Liver (tissue), 9 donors: ENCODE measurements around the gene MCCC1. TPM values are rescaled to one million over a fixed set of nuclear protein-coding genes. Genes with fewer than 3 reads are reported as not detected.

ENCODE experiments used
- DNase-seq: peaks from one replicate; pipeline ENCODE4 v3.0.0-alpha.2; 2017; ENCODE audit warnings: low spot score
- H3K27ac ChIP-seq, 2 donors: one replicate each; pipeline ENCODE4 v1.7.0; 2013; ENCODE audit warnings: inconsistent platforms in 2 of 2, low read length in 2 of 2, control low read depth in 1 of 2, low read depth in 1 of 2, mild to moderate bottlenecking in 1 of 2
- H3K27me3 ChIP-seq, 4 donors: one replicate each; pipeline versions ENCODE4 v1.6.1 to v1.7.0; 2013; ENCODE audit warnings: low read length in 3 of 4, inconsistent platforms in 1 of 4, mild to moderate bottlenecking in 1 of 4, moderate library complexity in 1 of 4; ENCODE audit not compliant: control insufficient read depth in 4 of 4, insufficient read depth in 4 of 4
- H3K36me3 ChIP-seq, 4 donors: one replicate each; pipeline versions ENCODE4 v1.6.1 to v1.7.0; 2013; ENCODE audit warnings: low read length in 3 of 4, mild to moderate bottlenecking in 3 of 4, low read depth in 1 of 4, moderate library complexity in 1 of 4; ENCODE audit not compliant: control insufficient read depth in 4 of 4, insufficient read depth in 3 of 4
- H3K4me1 ChIP-seq, 4 donors: one replicate each; pipeline versions ENCODE4 v1.6.1 to v1.7.0; 2013; ENCODE audit warnings: low read length in 3 of 4, mild to moderate bottlenecking in 3 of 4, moderate library complexity in 1 of 4; ENCODE audit not compliant: control insufficient read depth in 4 of 4, insufficient read depth in 4 of 4
- H3K4me3 ChIP-seq, 3 donors: one replicate each; pipeline versions ENCODE4 v1.6.1 to v1.7.0; 2013; ENCODE audit warnings: low read length in 3 of 3, control low read depth in 1 of 3, low read depth in 1 of 3, mild to moderate bottlenecking in 1 of 3
- H3K9ac ChIP-seq, 2 donors: one replicate each; pipeline ENCODE4 v1.7.0; 2013; ENCODE audit warnings: low read length in 2 of 2, mild to moderate bottlenecking in 2 of 2, moderate library complexity in 2 of 2, control low read depth in 1 of 2, low read depth in 1 of 2
- H3K9me3 ChIP-seq, 4 donors: one replicate each; pipeline versions ENCODE4 v1.6.1 to v1.7.0; 2013; ENCODE audit warnings: low read length in 3 of 4; ENCODE audit not compliant: control insufficient read depth in 4 of 4
- FOXA1 ChIP-seq: IDR thresholded peaks from 2 replicates; pipeline ENCODE4 v1.6.1; 2016; ENCODE audit warnings: antibody characterized with exemption
- GABPA ChIP-seq, 2 donors: IDR thresholded peaks in 1 of 2; conservative IDR thresholded peaks in 1 of 2; 2 replicates each; pipeline ENCODE4 v1.6.1; 2016; ENCODE audit warnings: antibody characterized with exemption in 2 of 2, mild to moderate bottlenecking in 1 of 2, moderate library complexity in 1 of 2
- HNF4A ChIP-seq, 2 donors: conservative IDR thresholded peaks; 2 replicates each; pipeline ENCODE4 v1.6.1; 2016; ENCODE audit warnings: antibody characterized with exemption in 2 of 2, mild to moderate bottlenecking in 2 of 2
- HNF4G ChIP-seq: IDR thresholded peaks from 2 replicates; pipeline ENCODE4 v1.6.1; 2016; ENCODE audit warnings: antibody characterized with exemption
- JUND ChIP-seq, 2 donors: IDR thresholded peaks; 2 replicates each; pipeline ENCODE4 v1.6.1; 2016; ENCODE audit warnings: antibody characterized with exemption in 2 of 2
- NR2F2 ChIP-seq: IDR thresholded peaks from 2 replicates; pipeline ENCODE4 v1.6.1; 2016; ENCODE audit warnings: antibody characterized with exemption
- RAD21 ChIP-seq, 2 donors: IDR thresholded peaks; 2 replicates each; pipeline ENCODE4 v1.6.1; 2016; ENCODE audit warnings: antibody characterized with exemption in 2 of 2, mild to moderate bottlenecking in 2 of 2
- RXRA ChIP-seq, 2 donors: IDR thresholded peaks; 2 replicates each; pipeline ENCODE4 v1.6.1; 2017 to 2018; ENCODE audit warnings: antibody characterized with exemption in 2 of 2, mild to moderate bottlenecking in 1 of 2
- SP1 ChIP-seq: IDR thresholded peaks from 2 replicates; pipeline ENCODE4 v1.6.1; 2018; ENCODE audit warnings: antibody characterized with exemption, mild to moderate bottlenecking
- YY1 ChIP-seq: IDR thresholded peaks from 2 replicates; pipeline ENCODE4 v1.6.1; 2016; ENCODE audit warnings: antibody characterized with exemption, mild to moderate bottlenecking
- WGBS: extraction: QIAGEN DNeasy Blood & Tissue Kit; methylation state at CpG from one replicate; pipeline ENCODE4 v1.1.7; 2013; 5-methylcytosine and 5-hydroxymethylcytosine counted together
- polyA plus RNA-seq, 2 donors: library from polyadenylated mRNA; stranded (reverse) in 1 of 2; unstranded in 1 of 2; fragments of 200-250 nt in 1 of 2; fragments of >200 nt in 1 of 2; fragmentation: Nextera tagmentation in 1 of 2; extraction: Ambion mirVana in 1 of 2; gene quantifications; one replicate each; pipeline versions ENCODE4 v1.2.1 to v1.2.3, GENCODE V29; 2013 to 2015
- total RNA-seq, 2 donors: library from RNA; depleted of rRNA; stranded (reverse); fragments of >200 nt; gene quantifications; one replicate each; pipeline ENCODE4 v1.2.3, GENCODE V29; 2014
- TF ChIP-seq, protein P1 (sequence below): IDR thresholded peaks from 2 replicates; pipeline ENCODE4 v1.6.1; 2016; ENCODE audit warnings: antibody characterized with exemption, mild to moderate bottlenecking
- TF ChIP-seq, protein P2 (sequence below): fragments of 150-350 bp; IDR thresholded peaks from 2 replicates; pipeline ENCODE4 v1.5.1; 2017; ENCODE audit warnings: improper control_type of control experiment, low read depth, low read length; ENCODE audit not compliant: missing input control
- TF ChIP-seq, protein P3 (sequence below): IDR thresholded peaks from 2 replicates; pipeline ENCODE4 v1.6.1; 2016; ENCODE audit warnings: antibody characterized with exemption
- TF ChIP-seq, protein P4 (sequence below): IDR thresholded peaks from 2 replicates; pipeline ENCODE4 v1.6.1; 2016; ENCODE audit warnings: antibody characterized with exemption
- donor health status: healthy.
- donor health status: healthy.
- donor health status: healthy.
- donor health status: healthy.
- donor health status: healthy.

The MCCC1 gene
- total and polyA plus RNA-seq, 4 donors = 23.4 to 40.0 (median 34.5) TPM

DNA sequence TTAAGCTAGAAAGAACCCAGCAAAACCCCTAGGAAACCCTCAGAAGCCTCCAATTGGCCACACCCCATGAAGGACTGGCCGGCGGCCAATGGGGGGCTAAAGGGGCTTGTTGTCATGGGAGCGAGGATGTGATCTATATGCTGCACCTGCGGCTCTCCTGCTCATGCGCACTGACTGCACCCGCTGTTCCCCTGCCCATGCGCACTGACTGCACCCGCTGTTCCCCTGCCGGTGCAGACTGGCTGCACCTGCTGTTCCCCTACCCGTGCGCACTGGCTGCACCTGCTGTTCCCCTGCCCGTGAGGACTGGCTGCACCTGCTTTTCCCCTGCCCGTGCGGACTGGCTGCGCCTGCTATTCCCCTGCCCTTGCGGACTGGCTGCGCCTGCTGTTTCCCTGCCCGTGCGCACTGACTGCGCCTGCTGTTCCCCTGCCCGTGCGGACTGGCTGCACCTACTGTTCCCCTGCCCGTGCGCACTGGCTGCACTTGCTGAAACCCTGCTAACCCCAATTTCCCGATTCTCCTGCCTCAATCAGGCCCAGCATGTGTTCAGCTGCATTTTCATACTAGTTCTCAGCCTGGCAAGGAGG, 16.8 kb upstream of the MCCC1 start:
- Histone ChIP-seq H3K27ac (no peak overlapping the region), H3K9ac (no peak overlapping the region), H3K4me1 (peaks cover 0 to 8% (median 7%) of the 10 kb centered on the region in 4 donors), H3K27me3 (no peaks in the 10 kb centered on the region), H3K4me3 (peak overlapping the region in 2 of 3 donors; percentile 23 to 42), H3K9me3 (no peaks in the 10 kb centered on the region), H3K36me3 (no peaks in the 10 kb centered on the region)
- DNase-seq = peak; percentile 47
- no peak for TF ChIP-seq RAD21 (IDR thresholded peaks at IDR 0.05)
- TF ChIP-seq, protein P1, sequence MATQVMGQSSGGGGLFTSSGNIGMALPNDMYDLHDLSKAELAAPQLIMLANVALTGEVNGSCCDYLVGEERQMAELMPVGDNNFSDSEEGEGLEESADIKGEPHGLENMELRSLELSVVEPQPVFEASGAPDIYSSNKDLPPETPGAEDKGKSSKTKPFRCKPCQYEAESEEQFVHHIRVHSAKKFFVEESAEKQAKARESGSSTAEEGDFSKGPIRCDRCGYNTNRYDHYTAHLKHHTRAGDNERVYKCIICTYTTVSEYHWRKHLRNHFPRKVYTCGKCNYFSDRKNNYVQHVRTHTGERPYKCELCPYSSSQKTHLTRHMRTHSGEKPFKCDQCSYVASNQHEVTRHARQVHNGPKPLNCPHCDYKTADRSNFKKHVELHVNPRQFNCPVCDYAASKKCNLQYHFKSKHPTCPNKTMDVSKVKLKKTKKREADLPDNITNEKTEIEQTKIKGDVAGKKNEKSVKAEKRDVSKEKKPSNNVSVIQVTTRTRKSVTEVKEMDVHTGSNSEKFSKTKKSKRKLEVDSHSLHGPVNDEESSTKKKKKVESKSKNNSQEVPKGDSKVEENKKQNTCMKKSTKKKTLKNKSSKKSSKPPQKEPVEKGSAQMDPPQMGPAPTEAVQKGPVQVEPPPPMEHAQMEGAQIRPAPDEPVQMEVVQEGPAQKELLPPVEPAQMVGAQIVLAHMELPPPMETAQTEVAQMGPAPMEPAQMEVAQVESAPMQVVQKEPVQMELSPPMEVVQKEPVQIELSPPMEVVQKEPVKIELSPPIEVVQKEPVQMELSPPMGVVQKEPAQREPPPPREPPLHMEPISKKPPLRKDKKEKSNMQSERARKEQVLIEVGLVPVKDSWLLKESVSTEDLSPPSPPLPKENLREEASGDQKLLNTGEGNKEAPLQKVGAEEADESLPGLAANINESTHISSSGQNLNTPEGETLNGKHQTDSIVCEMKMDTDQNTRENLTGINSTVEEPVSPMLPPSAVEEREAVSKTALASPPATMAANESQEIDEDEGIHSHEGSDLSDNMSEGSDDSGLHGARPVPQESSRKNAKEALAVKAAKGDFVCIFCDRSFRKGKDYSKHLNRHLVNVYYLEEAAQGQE = no peak
- TF ChIP-seq SP1 = no peak
- no peak for TF ChIP-seq FOXA1
- no peak for TF ChIP-seq HNF4G
- no peak for TF ChIP-seq NR2F2
- TF ChIP-seq YY1 = no peak
- no peak for TF ChIP-seq HNF4A (conservative IDR thresholded peaks at IDR 0.05)
- TF ChIP-seq, protein P2, sequence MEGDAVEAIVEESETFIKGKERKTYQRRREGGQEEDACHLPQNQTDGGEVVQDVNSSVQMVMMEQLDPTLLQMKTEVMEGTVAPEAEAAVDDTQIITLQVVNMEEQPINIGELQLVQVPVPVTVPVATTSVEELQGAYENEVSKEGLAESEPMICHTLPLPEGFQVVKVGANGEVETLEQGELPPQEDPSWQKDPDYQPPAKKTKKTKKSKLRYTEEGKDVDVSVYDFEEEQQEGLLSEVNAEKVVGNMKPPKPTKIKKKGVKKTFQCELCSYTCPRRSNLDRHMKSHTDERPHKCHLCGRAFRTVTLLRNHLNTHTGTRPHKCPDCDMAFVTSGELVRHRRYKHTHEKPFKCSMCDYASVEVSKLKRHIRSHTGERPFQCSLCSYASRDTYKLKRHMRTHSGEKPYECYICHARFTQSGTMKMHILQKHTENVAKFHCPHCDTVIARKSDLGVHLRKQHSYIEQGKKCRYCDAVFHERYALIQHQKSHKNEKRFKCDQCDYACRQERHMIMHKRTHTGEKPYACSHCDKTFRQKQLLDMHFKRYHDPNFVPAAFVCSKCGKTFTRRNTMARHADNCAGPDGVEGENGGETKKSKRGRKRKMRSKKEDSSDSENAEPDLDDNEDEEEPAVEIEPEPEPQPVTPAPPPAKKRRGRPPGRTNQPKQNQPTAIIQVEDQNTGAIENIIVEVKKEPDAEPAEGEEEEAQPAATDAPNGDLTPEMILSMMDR = no peak
- TF ChIP-seq, protein P3, sequence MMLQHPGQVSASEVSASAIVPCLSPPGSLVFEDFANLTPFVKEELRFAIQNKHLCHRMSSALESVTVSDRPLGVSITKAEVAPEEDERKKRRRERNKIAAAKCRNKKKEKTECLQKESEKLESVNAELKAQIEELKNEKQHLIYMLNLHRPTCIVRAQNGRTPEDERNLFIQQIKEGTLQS = no peak
- no peak for TF ChIP-seq GABPA (IDR thresholded peaks at IDR 0.05 in 1 of 2, conservative IDR thresholded peaks at IDR 0.05 in 1 of 2)
- TF ChIP-seq RXRA (IDR thresholded peaks at IDR 0.05) = no peak
- TF ChIP-seq JUND (IDR thresholded peaks at IDR 0.05) = no peak
- TF ChIP-seq, protein P4, sequence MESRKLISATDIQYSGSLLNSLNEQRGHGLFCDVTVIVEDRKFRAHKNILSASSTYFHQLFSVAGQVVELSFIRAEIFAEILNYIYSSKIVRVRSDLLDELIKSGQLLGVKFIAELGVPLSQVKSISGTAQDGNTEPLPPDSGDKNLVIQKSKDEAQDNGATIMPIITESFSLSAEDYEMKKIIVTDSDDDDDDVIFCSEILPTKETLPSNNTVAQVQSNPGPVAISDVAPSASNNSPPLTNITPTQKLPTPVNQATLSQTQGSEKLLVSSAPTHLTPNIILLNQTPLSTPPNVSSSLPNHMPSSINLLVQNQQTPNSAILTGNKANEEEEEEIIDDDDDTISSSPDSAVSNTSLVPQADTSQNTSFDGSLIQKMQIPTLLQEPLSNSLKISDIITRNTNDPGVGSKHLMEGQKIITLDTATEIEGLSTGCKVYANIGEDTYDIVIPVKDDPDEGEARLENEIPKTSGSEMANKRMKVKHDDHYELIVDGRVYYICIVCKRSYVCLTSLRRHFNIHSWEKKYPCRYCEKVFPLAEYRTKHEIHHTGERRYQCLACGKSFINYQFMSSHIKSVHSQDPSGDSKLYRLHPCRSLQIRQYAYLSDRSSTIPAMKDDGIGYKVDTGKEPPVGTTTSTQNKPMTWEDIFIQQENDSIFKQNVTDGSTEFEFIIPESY = no peak
- 3% methylated on average over 25 of the region's 25 CpGs for WGBS
